Measurements from ENCODE around the gene CLDN14. TPM values are rescaled to one million over a fixed set of nuclear protein-coding genes. Genes with fewer than 3 reads are reported as not detected.

The CLDN14 gene
- total RNA-seq, 4 donors from 2014 or later = not detected

DNA sequence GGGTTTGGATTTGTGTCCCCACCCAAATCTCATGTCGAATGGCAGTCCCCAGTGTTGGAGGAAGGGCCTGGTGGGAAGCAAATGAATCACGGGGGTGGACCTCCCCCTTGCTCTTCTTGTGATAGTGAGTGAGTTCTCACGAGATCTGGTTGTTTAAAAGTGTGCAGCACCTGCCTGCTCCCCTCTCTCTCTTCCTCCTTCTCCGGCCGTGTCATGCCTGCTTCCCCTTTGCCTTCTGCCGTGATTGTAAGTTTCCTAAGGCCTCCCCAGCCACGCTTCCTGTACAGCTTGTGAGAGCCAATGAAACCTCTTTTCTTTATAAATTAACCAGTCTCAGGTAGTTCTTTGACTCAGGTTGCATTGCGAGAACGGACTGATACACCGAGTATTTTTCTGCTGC is 15.9 kb downstream of the CLDN14 start:
- DNase-seq (ENCODE audit: low spot score) = no peak
- ATAC-seq (ENCODE audit: low FRiP score) = no peak
- TF ChIP-seq CTCF (IDR thresholded peaks at IDR 0.05) = no peak

GRCh38 chr21:36463204-36463603 is 16.7 kb downstream of the CLDN14 start:
- no peak for ATAC-seq (ENCODE audit: low FRiP score)
- TF ChIP-seq CTCF (IDR thresholded peaks at IDR 0.05) = no peak
- DNase-seq (ENCODE audit: low spot score) = no peak

GRCh38 chr21:36461918-36462486 is 17.9 kb downstream of the CLDN14 start:
- ATAC-seq (ENCODE audit: low FRiP score) (no peak), DNase-seq (ENCODE audit: low spot score) (no peak)
- TF ChIP-seq CTCF (IDR thresholded peaks at IDR 0.05) = no peak

GRCh38 chr21:36461277-36461917 is 18.5 kb downstream of the CLDN14 start:
- DNase-seq (ENCODE audit: low spot score) (no peak), ATAC-seq (ENCODE audit: low FRiP score) (no peak)
- TF ChIP-seq CTCF (IDR thresholded peaks at IDR 0.05) = no peak

DNA sequence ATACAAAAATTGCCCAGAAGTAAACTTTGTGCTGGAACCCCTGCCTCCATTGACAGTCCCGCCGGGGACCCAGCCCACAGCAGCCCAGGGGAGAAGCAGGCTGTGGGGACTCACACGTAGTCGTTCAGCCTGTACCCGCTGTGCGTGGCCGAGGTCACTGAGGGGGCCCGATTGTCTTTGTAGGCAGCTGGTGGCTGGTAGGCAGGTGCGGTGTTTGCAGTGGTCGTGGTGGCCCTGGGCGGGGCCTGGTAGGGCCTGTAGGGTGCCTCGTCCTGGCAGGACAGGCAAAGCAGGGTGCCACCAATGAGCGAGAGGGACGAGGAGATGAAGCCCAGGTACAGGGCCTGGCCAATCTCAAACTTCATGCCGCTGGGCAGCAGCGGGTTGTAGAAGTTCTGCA is 19.1 kb downstream of the CLDN14 start:
- ATAC-seq (ENCODE audit: low FRiP score) (no peak), DNase-seq (ENCODE audit: low spot score) (no peak)
- TF ChIP-seq CTCF (IDR thresholded peaks at IDR 0.05) = no peak

- TF ChIP-seq CTCF (IDR thresholded peaks at IDR 0.05) = no peak
- no peak for DNase-seq (ENCODE audit: low spot score)
- ATAC-seq (ENCODE audit: low FRiP score) = no peak
Measured at GRCh38 chr21:36459098-36459497, 20.8 kb downstream of the CLDN14 start.

DNA sequence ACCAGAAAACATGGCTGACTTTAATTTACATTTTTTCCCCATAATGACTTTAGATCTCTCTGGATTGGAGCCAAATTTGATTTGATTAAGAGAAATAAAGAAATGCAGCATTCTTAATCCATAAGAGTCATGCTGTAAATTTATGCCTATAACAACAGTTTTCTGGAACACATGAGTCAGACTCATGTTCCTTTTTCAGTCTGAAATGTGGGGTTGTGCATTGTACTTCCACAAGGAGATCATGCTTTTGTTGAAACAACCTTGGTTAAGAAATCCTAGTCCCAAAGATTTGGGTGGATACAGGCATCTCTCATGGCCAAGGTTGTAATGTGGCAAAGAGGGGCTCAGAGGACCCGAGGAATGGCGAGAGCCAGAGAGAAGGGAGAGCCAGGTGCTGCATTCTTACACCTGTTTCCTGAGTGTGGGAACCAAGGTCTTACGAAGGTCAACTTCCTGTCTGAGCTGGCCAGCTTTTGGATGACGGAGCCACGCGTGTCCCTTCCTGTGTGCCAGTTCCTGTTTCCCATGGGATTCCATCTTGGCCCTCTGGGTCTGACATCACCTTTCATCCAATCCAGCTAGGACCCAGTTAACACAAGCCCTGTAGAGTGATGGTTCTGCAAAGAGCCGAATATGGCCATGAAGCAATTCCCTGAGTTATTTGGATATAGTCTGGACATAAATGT is 23.1 kb downstream of the CLDN14 start:
- TF ChIP-seq CTCF (IDR thresholded peaks at IDR 0.05) = no peak
- ATAC-seq (ENCODE audit: low FRiP score) (no peak), DNase-seq (ENCODE audit: low spot score) (no peak)

Measured in omental fat pad (tissue), 4 donors.